Cardiac atrium fibroblast (primary cell): Measurements from ENCODE around the gene GDPD4. TPM values are rescaled to one million over a fixed set of nuclear protein-coding genes. Genes with fewer than 3 reads are reported as not detected.

ENCODE experiments used
- total RNA-seq: library from RNA; depleted of rRNA; stranded (reverse); fragments of >200 nt; gene quantifications from 2 replicates; pipeline ENCODE4 v1.2.3, GENCODE V29; 2015

GDPD4 gene
- total RNA-seq, result not detected in 2 replicates

GRCh38 chr11:77301510-77301909, at the start of gene GDPD4:
TSS of gene GDPD4 (minus strand) at chr11:77301686. CDS start at chr11:77285137, 16,549 bp downstream.

Other genes starting within 250 kb of the GDPD4 start
- gene CAPN5, start 234.7 kb downstream of the GDPD4 start, total RNA-seq, result 19.0 and 27.5 TPM in 2 replicates
- gene OMP, start 198.8 kb downstream of the GDPD4 start, total RNA-seq, result not detected in 2 replicates
- gene MYO7A, start 173.4 kb downstream of the GDPD4 start, total RNA-seq, result 0.16 and 0.90 TPM in 2 replicates
- gene PAK1, start 172.4 kb upstream of the GDPD4 start, total RNA-seq, result 11.0 and 18.3 TPM in 2 replicates